GM23338 (cell line): Measurements from ENCODE around the gene INTS6L.

Experiments
- CREB1 ChIP-seq: fragments of 250-450 bp; sonication (Bioruptor Pico); IDR thresholded peaks from 2 replicates; pipeline ENCODE4 v1.5.0; 2020; ENCODE audit warnings: low read depth, mild to moderate bottlenecking, moderate library complexity
- CTCF ChIP-seq, 2 experiments: fragments of 200-600 bp in 1 of 2; sonication (generic) in 1 of 2; conservative IDR thresholded peaks; 2 replicates each; pipeline versions ENCODE4 v1.5.1 to v1.6.1; 2016 to 2017; ENCODE audit warnings: antibody characterized with exemption in 2 of 2, low read depth in 2 of 2, mild to moderate bottlenecking in 2 of 2, moderate library complexity in 1 of 2
- ETS1 ChIP-seq: IDR thresholded peaks from 2 replicates; pipeline ENCODE4 v1.6.1; 2016; ENCODE audit warnings: antibody characterized with exemption
- EZH2 ChIP-seq: fragments of 200-600 bp; sonication (generic); IDR thresholded peaks from one replicate; pipeline ENCODE4 v1.8.0; 2017; ENCODE audit warnings: antibody characterized with exemption, mild to moderate bottlenecking, low read depth; ENCODE audit not compliant: unreplicated experiment
- EZH2phosphoT487 ChIP-seq: fragments of 200-600 bp; sonication (generic); IDR thresholded peaks from one replicate; pipeline ENCODE4 v1.8.1; 2018; ENCODE audit warnings: antibody characterized with exemption; ENCODE audit not compliant: unreplicated experiment
- JUNB ChIP-seq: IDR thresholded peaks from one replicate; pipeline ENCODE4 v1.6.1; 2016; ENCODE audit warnings: antibody characterized with exemption; ENCODE audit not compliant: unreplicated experiment
- NANOG ChIP-seq: IDR thresholded peaks from 2 replicates; pipeline ENCODE4 v1.6.1; 2016; ENCODE audit warnings: antibody characterized with exemption, borderline replicate concordance
- POLR2AphosphoS5 ChIP-seq: IDR thresholded peaks from 2 replicates; pipeline ENCODE4 v1.6.1; 2016; ENCODE audit warnings: antibody characterized with exemption, low read depth
- REST ChIP-seq: IDR thresholded peaks from one replicate; pipeline ENCODE4 v1.6.1; 2018; ENCODE audit warnings: antibody characterized with exemption; ENCODE audit not compliant: unreplicated experiment
- STAT1 ChIP-seq: IDR thresholded peaks from one replicate; pipeline ENCODE4 v1.6.1; 2016; ENCODE audit warnings: antibody characterized with exemption; ENCODE audit not compliant: unreplicated experiment
- ZNF331 ChIP-seq: fragments of 250-450 bp; sonication (Bioruptor Pico); IDR thresholded peaks from 2 replicates; pipeline ENCODE4 v1.5.0; 2020; ENCODE audit warnings: low read depth, mild to moderate bottlenecking, moderate library complexity
- ZNF462 ChIP-seq: fragments of 250-450 bp; sonication (Bioruptor Pico); IDR thresholded peaks from 2 replicates; pipeline ENCODE4 v1.5.0; 2020; ENCODE audit warnings: mild to moderate bottlenecking, moderate library complexity

- TF ChIP-seq REST (no peak), EZH2phosphoT487 (no peak), EZH2 (no peak), ETS1 (no peak), JUNB (no peak), CTCF (conservative IDR thresholded peaks at IDR 0.05; ENCODE audit: low read depth in 2 of 2) (no peak), POLR2AphosphoS5 (no peak), STAT1 (no peak), NANOG (no peak), CREB1 (no peak), ZNF462 (CRISPR knock-in tag) (no peak), ZNF331 (no peak)
These were observed 35.6 kb downstream of the INTS6L start for GRCh38 chrX:135556055-135556454.
